ENCODE results near the gene WWC1. TPM values are rescaled to one million over a fixed set of nuclear protein-coding genes. Genes with fewer than 3 reads are reported as not detected.

WWC1 gene
- total RNA-seq, 1 experiment from 2014 or later, result 97.7 TPM

DNA sequence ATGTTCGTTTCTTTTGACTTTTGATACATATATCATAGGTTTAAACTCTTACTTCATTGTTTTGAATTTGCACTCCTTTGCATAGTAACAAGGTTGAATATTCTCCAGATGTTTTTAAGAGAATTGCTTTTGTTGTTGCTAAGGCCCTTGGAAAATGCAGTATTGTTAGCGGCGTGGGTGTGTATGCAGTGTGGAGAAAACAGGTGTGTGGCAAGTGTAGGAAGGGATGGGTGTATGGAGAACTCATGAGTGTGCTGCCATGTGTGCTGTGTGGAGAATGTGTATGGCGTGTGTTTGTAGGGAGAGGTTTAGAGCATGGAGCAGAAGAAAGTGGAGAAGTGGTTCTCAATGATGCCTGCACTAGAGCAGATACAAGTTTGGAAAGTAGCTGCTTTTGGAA is 87.3 kb downstream of the WWC1 start:
- ChIA-PET POLR2A (ENCODE audit: unreplicated experiment) (no interaction called here), CTCF (no interaction called here)
- TF ChIP-seq EZH2 (IDR thresholded peaks at IDR 0.05; ENCODE audit: low read depth), result no peak
- TF ChIP-seq, protein P1, sequence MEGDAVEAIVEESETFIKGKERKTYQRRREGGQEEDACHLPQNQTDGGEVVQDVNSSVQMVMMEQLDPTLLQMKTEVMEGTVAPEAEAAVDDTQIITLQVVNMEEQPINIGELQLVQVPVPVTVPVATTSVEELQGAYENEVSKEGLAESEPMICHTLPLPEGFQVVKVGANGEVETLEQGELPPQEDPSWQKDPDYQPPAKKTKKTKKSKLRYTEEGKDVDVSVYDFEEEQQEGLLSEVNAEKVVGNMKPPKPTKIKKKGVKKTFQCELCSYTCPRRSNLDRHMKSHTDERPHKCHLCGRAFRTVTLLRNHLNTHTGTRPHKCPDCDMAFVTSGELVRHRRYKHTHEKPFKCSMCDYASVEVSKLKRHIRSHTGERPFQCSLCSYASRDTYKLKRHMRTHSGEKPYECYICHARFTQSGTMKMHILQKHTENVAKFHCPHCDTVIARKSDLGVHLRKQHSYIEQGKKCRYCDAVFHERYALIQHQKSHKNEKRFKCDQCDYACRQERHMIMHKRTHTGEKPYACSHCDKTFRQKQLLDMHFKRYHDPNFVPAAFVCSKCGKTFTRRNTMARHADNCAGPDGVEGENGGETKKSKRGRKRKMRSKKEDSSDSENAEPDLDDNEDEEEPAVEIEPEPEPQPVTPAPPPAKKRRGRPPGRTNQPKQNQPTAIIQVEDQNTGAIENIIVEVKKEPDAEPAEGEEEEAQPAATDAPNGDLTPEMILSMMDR (conservative IDR thresholded peaks at IDR 0.05), result no peak
- Histone ChIP-seq H3K36me3 (ENCODE audit: low read depth) (peaks cover 15% of the 10 kb centered on the region; the same call in 1 of the 2 replicates), H3K79me2 (ENCODE audit: low read depth) (peaks cover 82% of the 10 kb centered on the region), H3K27ac (no peak overlapping the region), H3F3A (ENCODE audit: insufficient read depth, low read depth) (peaks cover 16% of the 10 kb centered on the region; the same call in 1 of the 2 replicates), H3K4me2 (no peak overlapping the region), H3K4me1 (replicated peaks; ENCODE audit: insufficient read depth) (no peaks in the 10 kb centered on the region), H3K27me3 (ENCODE audit: insufficient read depth, low read depth) (no peaks in the 10 kb centered on the region), H4K20me1 (ENCODE audit: insufficient read depth) (0 out of 2 replicates have a peak, but pooled peaks cover 5% of the 10 kb centered on the region), H2AFZ (no peak overlapping the region), H3K9me3 (ENCODE audit: insufficient read depth, low read depth) (no peaks in the 10 kb centered on the region), H3K9me2 (ENCODE audit: insufficient read depth) (no peaks in the 10 kb centered on the region), H3K4me3 (no peak overlapping the region)
- no TSS peak for BruUV-seq (replicated peaks)
- intact Hi-C loops (cut with micrococcal nuclease; ENCODE audit: unreplicated experiment), result no loop called here
- no peak for DNase-seq

DNA sequence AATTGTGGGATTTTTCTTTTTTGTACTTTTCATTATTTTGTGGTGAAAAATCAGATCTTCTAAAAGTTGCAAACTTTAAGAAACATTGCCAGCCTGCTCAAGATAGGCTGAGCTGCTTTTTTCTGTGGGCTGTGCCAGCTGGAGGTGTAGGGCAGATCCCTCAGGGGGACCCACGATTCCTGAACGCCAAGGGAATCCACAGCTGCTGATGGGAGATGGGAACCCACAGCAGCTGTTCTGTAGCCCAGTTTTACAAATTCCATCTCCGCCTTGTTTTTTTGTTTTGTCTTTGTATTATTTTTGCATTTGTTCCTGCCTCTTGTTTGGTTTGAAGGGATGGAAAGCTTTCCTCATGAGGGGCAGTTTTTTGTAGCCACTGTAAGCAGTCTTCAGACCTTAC is 91.0 kb downstream of the WWC1 start:
- POLR2A ChIA-PET (ENCODE audit: unreplicated experiment), result interaction anchor here (0.6 to 0.7 kb wide), 3 partner anchors 11 to 47 kb away, joined by 3 to 17 read pairs (median 4); no protein-coding TSS in a partner anchor

DNA sequence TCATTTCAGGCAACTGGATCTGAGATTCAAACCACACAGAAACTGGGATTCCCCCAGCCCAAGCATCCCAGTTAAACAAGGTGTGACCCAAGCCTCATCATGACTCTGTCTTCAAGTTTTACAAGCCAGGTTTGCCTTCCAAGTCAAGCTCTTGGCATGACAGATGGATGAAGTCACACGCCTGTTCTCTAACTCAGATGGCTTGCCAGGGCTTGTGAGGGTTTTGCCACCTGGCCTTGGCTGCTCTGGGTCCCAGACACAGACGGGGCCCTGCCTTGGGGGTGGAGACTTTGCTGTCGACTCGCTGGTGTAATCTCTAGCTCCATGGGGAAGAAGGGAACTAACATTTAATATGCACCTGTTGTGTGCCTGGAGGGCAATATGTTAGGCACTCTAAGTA is 99.0 kb downstream of the WWC1 start:
- no peaks in the 10 kb centered on the region for H3K4me1 ChIP-seq (replicated peaks; ENCODE audit: insufficient read depth)
- peaks cover 33% of the 10 kb centered on the region for H3K36me3 ChIP-seq (ENCODE audit: low read depth)
- no peak for DNase-seq
- BruUV-seq (replicated peaks), result no TSS peak
- H3K27ac ChIP-seq, result no peak overlapping the region
- no peaks in the 10 kb centered on the region for H3K9me2 ChIP-seq (ENCODE audit: insufficient read depth)
- H2AFZ ChIP-seq, result no peak overlapping the region
- intact Hi-C loops (cut with micrococcal nuclease; ENCODE audit: unreplicated experiment), result no loop called here
- no peak for TF ChIP-seq EZH2 (IDR thresholded peaks at IDR 0.05; ENCODE audit: low read depth)
- TF ChIP-seq, protein P1 (conservative IDR thresholded peaks at IDR 0.05), result no peak
- H3K27me3 ChIP-seq (ENCODE audit: insufficient read depth, low read depth), result no peaks in the 10 kb centered on the region
- ChIA-PET POLR2A (ENCODE audit: unreplicated experiment) (no interaction called here), CTCF (no interaction called here)
- no peaks in the 10 kb centered on the region; the same call in 1 of the 2 replicates for H4K20me1 ChIP-seq (ENCODE audit: insufficient read depth)
- H3K4me2 ChIP-seq, result no peak overlapping the region
- no peak overlapping the region for H3K4me3 ChIP-seq
- no peaks in the 10 kb centered on the region for H3K9me3 ChIP-seq (ENCODE audit: insufficient read depth, low read depth)
- 0 out of 2 replicates have a peak, but pooled peaks cover 3% of the 10 kb centered on the region for H3K79me2 ChIP-seq (ENCODE audit: low read depth)
- H3F3A ChIP-seq (ENCODE audit: insufficient read depth, low read depth), result no peaks in the 10 kb centered on the region; the same call in 1 of the 2 replicates

More for the DNA sequence above, 91.0 kb downstream of the WWC1 start:
- no peaks in the 10 kb centered on the region for H3K9me2 ChIP-seq (ENCODE audit: insufficient read depth)
- TF ChIP-seq EZH2 (IDR thresholded peaks at IDR 0.05; ENCODE audit: low read depth), result no peak
- TF ChIP-seq, protein P1 (conservative IDR thresholded peaks at IDR 0.05), result no peak
- H3K4me2 ChIP-seq, result no peak overlapping the region
- intact Hi-C loops (cut with micrococcal nuclease; ENCODE audit: unreplicated experiment), result no loop called here
- BruUV-seq (replicated peaks), result no TSS peak
- H3K4me3 ChIP-seq, result no peak overlapping the region
- H3K79me2 ChIP-seq (ENCODE audit: low read depth), result peaks cover 73% of the 10 kb centered on the region
- peaks cover 19% of the 10 kb centered on the region; the same call in 1 of the 2 replicates for H3K36me3 ChIP-seq (ENCODE audit: low read depth)
- H2AFZ ChIP-seq, result no peak overlapping the region
- H3K27ac ChIP-seq, result 0 out of 2 replicates have a peak overlapping the region, but pooled peaks have one; percentile 27
- no peak for DNase-seq
- CTCF ChIA-PET, result interaction anchor here (0.6 to 0.7 kb wide), 3 partner anchors 69 to 91 kb away, joined by 3 to 9 read pairs (median 3); no protein-coding TSS in a partner anchor
- H3K27me3 ChIP-seq (ENCODE audit: insufficient read depth, low read depth), result no peaks in the 10 kb centered on the region
- H4K20me1 ChIP-seq (ENCODE audit: insufficient read depth), result peaks cover 5% of the 10 kb centered on the region; the same call in 1 of the 2 replicates
- H3K9me3 ChIP-seq (ENCODE audit: insufficient read depth, low read depth), result no peaks in the 10 kb centered on the region
- H3K4me1 ChIP-seq (replicated peaks; ENCODE audit: insufficient read depth), result no peaks in the 10 kb centered on the region
- peaks cover 6% of the 10 kb centered on the region; the same call in 1 of the 2 replicates for H3F3A ChIP-seq (ENCODE audit: insufficient read depth, low read depth)

Data from PC-9 (cell line).